AG08396 (cell line): Measurements from ENCODE around the gene TNFRSF14.
"Not testable (repeated sequence)": the region's sequence is repeated elsewhere in the genome, so short reads cannot be mapped to it uniquely, and the experiment has no call there.

Experiments used
- DNase-seq: peaks from one replicate; pipeline ENCODE4 v3.0.0; 2012; ENCODE audit warnings: low spot score, mixed read lengths

TNFRSF14 gene

DNA sequence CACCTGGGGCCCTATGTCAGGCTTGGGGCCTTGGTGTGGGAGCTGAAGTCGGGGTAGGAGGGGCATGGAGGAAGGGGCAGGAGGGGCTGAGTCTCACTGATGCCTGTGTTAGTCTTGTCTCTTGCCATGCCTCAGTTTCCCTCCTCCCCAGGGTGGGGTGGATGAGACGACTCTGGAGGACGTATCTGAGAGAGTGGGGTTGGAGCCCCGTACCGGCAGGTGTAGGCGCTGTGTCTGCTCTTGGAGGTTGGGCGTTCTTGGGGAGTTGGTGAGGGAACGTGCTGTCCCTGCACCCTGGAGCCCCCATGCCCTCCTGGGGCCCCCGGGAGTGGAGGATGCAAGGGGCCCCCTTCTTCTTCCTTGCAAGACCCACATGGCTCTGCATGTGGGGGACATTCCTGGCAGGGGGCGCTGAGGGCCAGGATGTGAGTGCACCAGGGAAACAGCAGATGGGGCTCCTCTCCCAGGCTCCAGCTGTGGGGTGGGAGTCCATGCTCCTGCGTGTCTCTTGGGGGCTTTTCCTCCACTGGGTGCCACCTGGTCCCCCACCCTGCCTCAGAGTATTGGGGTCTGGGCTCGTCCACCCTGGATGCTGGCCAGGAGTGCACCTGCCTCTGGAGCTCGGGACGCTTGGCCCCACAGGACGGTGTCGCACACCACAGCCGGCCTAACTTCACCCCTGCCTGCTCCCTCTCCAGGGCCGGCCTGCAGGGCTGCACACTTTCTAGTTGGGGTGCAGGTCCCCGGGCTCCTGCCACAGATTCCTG is 1.4 kb upstream of the TNFRSF14 start:
- DNase-seq: no peak

DNA sequence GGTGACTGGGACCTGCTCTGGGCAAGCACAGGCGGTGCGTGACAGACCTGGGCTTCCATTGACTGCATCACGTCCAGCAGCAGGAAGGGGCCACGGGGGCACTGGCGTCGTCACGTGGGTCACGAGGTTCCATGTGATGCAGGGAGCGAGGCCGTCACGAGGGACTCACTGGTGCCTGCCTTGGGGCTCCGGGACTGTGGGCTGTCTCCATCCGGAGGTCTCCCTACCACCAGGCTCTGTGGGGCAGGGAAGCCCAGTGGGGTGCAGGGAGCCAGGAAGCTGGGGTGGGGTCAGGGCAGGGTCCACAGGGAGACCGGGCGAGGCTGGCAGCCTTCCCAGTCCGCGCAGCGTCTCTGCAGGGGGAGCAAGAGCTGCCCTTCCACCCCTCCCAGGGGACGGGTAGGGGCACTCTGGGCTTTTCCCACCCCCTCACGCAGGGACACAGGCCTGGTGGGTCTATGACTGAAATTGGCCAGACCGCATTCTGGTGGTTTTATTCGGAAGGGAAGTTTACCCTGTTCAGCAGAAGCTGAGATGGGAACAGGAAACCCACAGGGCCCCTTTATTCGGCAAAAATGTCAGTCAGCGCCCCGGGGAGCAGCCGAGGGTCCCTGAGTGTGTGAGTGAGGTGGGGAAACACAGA is 416 bp upstream of the TNFRSF14 start:
- DNase-seq: peak; percentile 79

DNA sequence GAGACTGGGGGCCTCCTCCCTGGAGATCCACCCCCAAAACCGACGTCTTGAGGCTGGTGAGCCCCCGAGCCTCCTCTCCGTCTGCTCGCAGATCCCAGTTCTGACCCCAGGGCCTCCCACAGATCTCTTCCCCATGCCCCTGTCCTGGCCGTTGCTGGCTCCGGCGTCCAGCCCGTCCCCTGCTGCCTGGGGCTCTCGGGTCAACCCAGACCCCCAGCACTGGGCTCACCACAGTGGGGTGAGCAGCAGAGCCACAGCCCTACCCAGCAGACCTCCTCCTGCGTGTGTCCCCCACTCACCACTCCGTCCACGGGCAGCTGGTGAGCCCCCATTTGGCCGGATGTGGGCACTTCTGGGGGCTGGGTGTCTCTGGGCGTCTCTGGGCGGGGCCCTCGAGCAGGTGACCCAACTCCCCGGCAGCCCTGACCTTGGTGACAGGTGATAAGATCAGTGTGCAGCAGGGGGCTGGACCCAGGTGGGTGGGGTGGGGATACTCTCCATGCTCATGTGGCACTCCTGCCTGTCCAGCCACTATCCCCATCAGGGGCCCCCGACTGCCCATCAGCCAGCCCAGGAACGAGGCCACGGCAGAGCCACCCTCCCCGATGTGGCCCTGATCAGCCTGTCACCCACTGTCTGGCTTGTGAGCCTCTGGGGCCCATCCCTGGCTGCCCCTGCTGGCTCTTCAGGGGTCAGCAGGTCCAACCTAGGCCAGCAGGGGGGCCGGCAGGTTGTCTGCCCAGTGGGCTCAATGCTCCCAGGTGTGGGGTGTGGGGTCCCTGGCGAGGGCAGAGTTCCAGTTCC is 709 bp downstream of the TNFRSF14 start:
- DNase-seq: no peak

DNA sequence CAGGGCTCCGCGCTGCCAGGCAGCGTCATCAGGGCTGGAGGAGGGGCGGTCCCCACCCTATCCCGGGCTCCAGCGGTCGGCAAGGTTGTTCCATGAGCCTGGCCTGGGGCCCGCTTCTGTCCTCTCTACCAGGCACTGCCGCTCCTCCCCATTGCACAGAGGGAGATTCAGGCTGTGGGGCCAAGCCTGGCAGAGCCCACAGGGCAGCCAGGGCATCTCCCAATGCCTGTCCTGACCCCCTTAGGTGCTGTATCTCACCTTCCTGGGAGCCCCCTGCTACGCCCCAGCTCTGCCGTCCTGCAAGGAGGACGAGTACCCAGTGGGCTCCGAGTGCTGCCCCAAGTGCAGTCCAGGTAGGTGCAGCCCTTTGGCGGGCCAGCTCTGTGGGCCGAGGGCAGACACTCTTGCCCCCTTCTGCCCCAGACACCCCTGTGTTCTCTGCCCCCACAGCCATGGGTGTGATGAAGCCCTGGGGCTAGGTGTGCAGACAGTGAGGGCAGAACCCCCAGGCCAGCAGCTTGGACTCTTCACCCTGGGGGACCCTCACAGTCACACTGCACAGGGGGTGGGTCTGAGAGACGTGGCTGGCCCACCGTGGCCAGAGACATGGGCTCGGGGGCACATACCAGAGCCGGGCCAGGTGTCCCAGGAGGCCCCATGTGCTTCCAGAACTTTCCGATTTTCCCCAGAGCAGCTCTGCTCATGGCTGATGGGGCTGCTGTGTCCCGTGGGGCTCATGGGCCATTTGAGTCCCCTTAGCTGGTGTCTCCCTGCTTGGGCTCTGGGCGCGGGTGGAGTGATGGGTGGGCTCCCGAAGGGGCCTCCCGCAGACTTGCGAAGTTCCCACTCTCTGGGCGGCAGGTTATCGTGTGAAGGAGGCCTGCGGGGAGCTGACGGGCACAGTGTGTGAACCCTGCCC is 1.6 kb downstream of the TNFRSF14 start:
- DNase-seq: no peak

DNA sequence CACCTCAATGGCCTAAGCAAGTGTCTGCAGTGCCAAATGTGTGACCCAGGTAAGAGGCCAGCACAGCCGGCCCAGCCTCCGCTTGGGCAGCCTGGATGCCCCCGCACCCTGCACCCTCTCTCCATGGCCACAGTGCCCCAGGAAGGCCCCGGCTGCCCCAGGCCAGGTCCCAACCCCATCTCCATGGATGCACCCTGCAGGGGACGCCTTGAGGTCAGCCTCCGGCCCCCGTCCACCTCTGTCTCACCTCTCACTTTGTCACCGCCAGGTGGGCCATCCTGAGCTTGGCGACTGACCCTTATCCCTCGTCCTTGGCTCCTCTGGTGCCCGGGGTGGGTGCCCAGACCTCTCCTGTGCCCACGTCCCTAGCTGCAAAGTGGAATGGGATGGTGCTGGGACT is 2.2 kb downstream of the TNFRSF14 start:
- no peak for DNase-seq

DNA sequence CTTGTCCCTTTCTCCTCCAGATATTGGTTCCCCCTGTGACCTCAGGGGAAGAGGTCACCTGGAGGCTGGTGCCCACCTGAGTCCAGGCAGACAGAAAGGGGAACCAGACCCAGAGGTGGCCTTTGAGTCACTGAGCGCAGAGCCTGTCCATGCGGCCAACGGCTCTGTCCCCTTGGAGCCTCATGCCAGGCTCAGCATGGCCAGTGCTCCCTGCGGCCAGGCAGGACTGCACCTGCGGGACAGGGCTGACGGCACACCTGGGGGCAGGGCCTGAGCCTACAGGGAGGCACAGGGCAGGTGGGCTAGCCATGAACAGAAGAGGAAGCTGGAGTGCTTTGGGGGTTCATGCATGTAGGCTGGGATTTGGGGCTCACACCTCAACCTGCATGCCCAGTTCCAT is 2.7 kb downstream of the TNFRSF14 start:
- DNase-seq: no peak

DNA sequence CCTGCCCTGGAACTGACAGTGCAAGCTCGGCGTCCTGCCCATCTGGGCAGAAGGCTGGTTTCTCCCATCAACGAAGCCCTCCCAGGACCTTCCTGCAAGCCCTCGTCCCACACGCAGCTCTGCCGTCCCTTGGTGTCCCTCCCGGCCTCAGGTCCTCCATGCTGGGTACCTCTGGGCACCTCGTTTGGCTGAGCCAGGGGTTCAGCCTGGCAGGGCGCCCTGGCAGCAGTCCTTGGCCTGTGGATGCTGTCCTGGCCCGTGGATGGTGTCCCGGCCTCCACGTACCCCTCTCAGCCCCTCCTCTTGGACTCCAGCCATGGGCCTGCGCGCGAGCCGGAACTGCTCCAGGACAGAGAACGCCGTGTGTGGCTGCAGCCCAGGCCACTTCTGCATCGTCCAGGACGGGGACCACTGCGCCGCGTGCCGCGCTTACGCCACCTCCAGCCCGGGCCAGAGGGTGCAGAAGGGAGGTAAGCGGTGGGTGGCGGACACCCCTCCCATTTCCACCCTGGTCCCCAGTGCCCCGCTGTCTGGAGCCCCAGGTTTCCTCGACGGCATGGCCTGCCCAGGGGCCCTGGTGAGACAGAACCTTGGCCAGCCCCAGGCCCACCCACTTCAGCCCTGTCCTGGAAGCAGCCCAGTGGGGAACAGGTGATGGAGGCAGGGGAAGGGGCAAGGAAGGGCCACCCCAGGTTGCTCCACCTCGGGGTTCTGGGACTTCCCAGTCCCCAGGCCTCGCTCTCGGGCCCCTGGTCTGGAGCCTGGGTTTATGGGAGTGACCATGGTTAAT is 3.5 kb downstream of the TNFRSF14 start:
- no peak for DNase-seq

DNA sequence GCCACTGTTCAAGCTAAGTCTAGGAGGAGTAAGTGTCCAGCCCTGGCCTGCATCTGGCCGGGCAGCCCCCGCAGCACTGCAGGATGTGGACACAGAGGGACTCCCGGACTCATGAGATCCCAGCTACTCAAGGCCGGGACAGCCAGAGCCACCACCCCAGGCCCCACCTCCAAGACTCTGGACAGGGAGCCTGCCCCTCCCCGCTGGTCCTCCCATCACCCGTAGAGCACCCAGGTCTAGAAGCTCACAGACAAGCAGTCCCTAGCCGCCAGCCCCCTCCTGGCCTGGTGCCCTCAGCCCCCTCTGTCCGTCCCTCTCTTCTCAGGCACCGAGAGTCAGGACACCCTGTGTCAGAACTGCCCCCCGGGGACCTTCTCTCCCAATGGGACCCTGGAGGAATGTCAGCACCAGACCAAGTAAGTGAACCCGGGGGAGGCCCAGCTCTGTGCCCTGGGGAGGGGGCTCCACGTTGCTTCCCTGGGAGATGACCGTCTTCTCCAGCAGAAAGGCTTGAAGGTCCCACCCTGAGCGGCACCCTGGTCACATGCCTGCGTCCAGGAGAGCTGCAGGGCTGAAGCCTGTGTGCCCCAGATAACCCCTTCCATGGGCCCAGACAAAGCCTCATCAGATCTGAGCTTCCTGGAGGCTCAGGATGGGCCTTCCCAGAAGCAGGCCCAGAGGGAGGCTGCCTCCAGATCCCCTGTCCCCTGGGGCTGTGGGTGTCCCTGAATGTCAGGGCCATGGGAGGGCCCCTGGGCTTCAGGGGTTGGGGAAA is 4.3 kb downstream of the TNFRSF14 start:
- no peak for DNase-seq

DNA sequence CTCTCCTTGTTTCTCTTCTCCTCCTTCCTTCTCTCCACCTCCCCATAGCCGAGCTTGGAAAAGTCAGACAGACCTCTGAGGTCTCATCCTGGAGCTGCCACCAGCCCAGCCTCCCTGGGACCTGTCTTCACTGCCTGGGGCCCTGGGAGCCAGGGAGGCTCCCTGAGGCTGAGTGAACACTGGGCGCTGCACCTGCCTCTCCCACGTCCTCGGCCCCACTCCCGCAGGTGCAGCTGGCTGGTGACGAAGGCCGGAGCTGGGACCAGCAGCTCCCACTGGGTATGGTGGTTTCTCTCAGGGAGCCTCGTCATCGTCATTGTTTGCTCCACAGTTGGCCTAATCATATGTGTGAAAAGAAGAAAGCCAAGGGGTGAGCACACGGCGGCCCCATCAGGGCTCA is 5.3 kb downstream of the TNFRSF14 start:
- no peak for DNase-seq

DNA sequence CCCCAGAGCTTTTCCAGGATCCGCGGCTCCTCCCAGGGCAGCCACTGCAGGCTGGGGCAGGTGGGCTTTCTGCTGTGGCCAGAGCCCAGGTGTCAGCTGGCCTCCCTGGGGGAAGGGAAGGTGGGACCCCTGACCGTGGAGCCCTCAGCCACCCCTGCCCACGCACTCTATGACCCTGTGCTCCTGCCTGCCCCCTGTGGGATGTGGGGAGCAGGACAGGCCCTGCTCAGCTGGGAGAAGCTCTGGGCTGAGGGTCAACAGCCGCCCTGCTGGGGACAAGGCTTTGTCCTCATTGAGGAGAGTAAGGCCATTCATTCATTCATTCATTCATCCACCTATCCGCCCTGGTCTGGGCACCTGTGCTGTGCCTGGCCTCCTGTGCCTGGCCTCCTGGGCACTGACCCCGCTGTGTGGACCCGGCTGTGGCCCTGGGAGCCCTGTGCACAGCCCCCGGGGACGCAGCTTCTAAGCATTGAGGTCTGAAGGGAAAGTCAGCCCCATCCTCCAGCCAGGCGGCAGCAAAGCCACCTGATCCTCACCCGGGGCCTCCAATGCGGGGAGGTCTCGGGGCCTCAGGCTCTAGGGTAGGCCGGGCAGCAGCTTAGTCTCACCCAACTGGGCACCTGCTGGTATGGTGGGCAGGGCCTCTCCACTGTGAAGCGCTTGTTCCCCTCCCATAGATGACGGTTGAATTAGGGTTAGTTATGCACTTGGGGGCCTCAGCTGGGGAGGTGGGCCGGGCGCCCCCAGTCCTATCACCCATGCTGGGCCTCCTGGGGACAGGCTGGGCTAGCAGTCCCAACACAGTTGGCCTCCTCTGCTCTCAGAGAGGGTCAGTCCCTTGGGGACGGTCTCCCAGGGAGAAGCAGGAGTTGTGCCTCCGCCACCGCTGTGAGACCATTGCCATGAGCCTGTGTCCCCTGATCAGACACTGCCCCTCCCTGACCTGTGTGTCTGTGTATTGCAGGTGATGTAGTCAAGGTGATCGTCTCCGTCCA is 6.0 kb downstream of the TNFRSF14 start:
- no peak for DNase-seq

DNA sequence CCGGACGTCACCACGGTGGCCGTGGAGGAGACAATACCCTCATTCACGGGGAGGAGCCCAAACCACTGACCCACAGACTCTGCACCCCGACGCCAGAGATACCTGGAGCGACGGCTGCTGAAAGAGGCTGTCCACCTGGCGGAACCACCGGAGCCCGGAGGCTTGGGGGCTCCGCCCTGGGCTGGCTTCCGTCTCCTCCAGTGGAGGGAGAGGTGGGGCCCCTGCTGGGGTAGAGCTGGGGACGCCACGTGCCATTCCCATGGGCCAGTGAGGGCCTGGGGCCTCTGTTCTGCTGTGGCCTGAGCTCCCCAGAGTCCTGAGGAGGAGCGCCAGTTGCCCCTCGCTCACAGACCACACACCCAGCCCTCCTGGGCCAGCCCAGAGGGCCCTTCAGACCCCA is 7.0 kb downstream of the TNFRSF14 start:
- DNase-seq: no peak

DNA sequence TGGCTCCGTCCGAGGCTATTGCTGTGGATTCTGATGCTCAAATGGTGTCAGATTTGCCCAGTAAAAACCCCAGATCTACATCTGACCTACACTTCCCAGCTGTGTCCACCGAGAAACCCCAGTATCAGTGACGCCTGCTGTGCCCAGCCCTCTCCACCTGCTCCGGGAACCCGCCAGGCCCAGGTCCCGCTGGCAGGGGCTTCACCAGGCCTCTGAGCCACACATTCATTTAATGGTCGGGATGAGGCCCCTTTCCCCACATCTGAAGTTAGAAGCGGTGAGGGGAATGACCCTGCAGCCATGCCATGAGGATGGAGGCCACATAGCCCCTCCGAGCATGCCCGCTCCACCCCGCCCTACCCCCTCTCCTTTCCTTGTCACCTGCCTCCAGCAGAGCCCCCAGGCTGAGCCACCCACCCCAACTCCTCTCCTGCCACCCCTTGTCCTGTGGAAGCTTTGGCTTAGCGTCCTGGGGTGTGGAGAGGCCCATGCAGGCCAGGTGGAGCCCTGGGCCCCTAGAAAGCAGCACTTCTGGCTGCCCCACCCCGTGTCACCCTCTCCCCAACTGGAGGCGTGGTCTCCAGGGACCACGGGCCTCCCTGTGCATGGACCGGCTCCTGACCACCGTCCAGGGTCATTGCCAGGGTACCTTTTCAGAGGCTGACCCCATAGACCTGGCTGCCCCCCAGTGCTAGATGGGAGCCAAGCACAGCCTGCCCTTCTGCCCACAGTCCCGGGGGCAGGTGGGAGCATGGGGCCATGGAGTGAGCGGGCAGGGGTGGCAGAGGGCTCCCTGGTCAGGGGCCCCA is 8.0 kb downstream of the TNFRSF14 start:
- DNase-seq: no peak

DNA sequence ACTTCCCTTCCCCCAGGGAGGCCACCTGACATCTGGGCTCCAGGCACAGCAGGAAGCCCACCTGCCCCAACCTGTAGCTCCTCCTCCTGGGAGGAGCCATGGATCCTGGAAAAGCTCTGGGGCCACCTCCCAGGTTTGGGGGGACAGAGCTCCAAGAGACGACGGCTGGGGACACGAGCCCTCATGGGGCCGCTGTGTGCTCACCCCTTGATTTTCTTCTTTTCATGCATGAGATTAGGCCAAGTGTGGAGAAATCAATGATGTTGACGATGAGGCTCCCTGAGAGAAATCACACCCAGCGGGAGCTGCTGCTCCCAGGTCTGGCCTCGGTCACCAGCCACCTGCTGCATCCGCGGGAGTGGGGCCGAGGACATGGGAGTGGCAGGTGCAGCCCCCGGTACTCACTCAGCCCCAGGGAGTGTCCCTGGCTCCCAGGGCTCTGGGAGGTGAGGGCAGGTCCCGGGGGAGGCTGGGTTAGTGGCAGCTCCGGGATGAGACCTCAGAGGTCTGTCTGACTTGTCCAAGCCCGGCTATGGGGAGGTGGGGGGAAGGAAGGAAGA is 8.7 kb downstream of the TNFRSF14 start:
- no peak for DNase-seq

DNA sequence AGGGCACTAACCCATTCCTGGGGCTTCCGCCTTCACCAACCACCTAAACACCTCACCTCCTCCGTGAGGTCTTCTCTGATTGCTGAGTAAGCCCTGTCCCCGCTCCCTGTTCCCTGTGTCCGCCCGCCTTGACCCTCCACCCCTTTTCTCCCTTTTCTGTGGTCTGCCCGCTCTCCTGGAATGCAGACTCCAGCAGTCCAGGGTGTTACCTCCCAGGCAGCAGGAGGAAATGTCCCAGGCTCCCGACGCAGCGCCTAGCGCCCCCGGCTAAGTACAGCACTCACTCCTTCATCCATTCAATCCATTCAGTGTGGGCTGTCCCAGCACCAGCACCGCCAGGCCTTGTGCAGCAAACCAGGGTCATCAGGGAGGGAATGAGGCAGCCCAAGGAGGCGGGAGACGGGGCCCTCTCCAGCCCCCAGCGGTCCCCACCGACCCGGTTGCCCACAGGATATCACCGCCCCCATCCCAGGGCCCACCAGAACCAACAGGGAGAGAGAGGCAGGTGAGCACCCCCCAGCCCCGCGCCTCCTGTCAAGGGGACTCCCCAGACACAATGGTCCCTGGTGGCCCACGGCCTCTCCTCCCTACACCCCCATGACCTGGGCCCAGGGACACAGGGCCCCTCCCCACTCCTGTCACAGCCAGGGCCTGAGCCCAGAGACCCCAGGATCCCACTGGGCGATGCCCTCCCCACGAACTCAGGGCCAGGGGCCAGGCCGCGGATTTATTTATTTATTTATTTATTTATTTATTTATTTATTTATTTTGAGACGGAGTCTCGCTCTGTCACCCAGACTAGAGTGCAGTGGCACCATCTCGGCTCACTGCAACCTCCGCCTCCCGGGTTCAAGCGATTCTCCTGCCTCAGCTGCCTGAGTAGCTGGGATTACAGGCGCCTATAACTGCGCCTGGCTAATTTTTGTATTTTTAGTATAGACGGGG is 10.2 kb downstream of the TNFRSF14 start:
- no peak for DNase-seq

DNA sequence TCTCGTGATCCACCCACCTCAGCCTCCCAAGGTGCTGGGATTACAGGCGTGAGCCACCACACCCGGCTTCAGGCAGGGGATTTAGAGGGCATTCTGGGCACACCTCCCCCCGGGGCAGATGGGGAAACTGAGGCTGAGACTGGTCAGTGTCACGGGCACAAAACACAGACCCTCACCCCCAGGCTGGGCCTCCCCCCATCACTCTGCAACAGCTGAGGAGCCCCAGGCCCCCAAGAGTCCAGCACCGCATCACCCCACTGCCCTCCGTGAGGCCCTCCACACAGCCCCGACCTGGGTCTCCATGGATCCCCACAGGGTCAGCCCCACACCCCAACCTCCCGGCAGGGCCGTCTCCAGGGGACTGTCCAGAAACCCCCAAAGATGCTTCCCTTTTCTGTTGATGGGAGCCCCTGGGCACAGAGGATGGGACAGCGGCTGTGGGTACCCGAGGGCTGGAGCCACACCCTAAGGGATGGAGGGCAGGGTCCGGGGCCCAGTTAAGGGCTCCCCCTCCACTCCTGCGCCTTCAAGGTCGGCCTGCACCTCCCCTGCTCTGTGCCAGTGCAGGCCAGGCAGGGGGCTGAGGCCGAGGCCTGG is 11.0 kb downstream of the TNFRSF14 start:
- no peak for DNase-seq

DNA sequence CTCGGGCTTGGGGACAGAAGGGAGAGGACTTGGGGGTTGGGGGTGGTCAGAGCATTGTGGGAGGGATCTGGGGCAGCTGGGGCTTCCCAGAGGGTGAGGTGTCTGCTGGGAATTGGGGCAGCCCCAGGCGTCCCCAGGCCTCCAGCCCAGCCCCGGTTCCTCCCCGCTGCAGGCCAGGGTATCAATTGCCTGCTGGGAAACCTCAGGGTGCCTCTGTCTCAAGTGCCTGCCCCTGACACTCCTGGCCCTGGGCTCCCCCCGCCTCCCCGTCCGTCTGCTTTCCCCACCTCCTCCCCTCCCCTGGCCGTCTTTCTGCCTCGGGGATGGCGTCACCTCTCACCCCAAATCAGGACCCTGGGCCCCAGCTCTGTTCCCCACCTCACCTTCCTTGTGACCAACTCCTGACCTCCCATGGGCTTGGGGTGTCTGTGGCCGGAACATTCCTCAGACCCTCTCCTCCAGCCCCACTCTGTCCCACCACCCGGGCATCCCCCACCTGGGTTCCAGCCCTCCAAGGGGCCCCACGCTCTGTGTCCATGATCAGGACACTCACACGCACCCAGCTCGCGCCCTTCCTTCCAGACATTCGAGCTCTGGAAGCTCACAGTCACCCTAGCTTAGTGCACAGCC is 12.1 kb downstream of the TNFRSF14 start:
- DNase-seq: not testable (repeated sequence)
